Cardiac ventricle fibroblast (primary cell): ENCODE data around the gene ADD1. TPM values are rescaled to one million over a fixed set of nuclear protein-coding genes. Genes with fewer than 3 reads are reported as not detected.

Experiments used
- total RNA-seq: library from RNA; depleted of rRNA; stranded (reverse); fragments of >200 nt; gene quantifications from 2 replicates; pipeline ENCODE4 v1.2.3, GENCODE V29; 2015

ADD1 gene, protein sequence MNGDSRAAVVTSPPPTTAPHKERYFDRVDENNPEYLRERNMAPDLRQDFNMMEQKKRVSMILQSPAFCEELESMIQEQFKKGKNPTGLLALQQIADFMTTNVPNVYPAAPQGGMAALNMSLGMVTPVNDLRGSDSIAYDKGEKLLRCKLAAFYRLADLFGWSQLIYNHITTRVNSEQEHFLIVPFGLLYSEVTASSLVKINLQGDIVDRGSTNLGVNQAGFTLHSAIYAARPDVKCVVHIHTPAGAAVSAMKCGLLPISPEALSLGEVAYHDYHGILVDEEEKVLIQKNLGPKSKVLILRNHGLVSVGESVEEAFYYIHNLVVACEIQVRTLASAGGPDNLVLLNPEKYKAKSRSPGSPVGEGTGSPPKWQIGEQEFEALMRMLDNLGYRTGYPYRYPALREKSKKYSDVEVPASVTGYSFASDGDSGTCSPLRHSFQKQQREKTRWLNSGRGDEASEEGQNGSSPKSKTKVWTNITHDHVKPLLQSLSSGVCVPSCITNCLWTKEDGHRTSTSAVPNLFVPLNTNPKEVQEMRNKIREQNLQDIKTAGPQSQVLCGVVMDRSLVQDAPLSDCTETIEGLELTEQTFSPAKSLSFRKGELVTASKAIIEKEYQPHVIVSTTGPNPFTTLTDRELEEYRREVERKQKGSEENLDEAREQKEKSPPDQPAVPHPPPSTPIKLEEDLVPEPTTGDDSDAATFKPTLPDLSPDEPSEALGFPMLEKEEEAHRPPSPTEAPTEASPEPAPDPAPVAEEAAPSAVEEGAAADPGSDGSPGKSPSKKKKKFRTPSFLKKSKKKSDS
- total RNA-seq = 190 and 208 TPM in 2 replicates

GRCh38 chr4:2843263-2843940, at the start of gene ADD1:
Gene ADD1 (plus strand): TSS chr4:2843844. CDS start chr4:2875916, 32,072 bp downstream.

GRCh38 chr4:2963175-2963965, 119.7 kb downstream of the ADD1 start, which contains the start of the genes GRK4 and NOP14:
Gene GRK4 (plus strand): TSS chr4:2963571. CDS start chr4:2964071, 500 bp downstream.
Gene NOP14 (minus strand): TSS chr4:2963406. CDS start chr4:2963319, 87 bp downstream.

Other genes with a start within 250 kb of the ADD1 start
- 45.6 and 45.8 TPM in 2 replicates for gene TNIP2, start 87.5 kb upstream of the ADD1 start, total RNA-seq
- 33.4 and 39.3 TPM in 2 replicates for gene SH3BP2, start 50.8 kb upstream of the ADD1 start, total RNA-seq
- 23.8 and 25.5 TPM in 2 replicates for gene NOP14, start 119.6 kb downstream of the ADD1 start, total RNA-seq
- 4.4 and 4.7 TPM in 2 replicates for gene GRK4, start 119.7 kb downstream of the ADD1 start, total RNA-seq
- gene HTT-AS, start 230.7 kb downstream of the ADD1 start, total RNA-seq = not detected in 2 replicates
- gene HTT, start 230.8 kb downstream of the ADD1 start, total RNA-seq = 17.5 and 20.0 TPM in 2 replicates